ENCODE measurements around the gene PLA2G12A. TPM values are rescaled to one million over a fixed set of nuclear protein-coding genes. Genes with fewer than 3 reads are reported as not detected.

The PLA2G12A gene
- total and polyA plus RNA-seq, 4 donors = 24.2 to 36.0 (median 31.3) TPM

GRCh38 chr4:109676886-109677285 is 53.0 kb downstream of the PLA2G12A start:
- Histone ChIP-seq H3K27me3 (ENCODE audit: control insufficient read depth in 3 of 3, insufficient read depth in 3 of 3, low read length in 2 of 3) (no peaks in the 10 kb centered on the region), H3K4me1 (ENCODE audit: control insufficient read depth in 5 of 5, insufficient read depth in 5 of 5, low read length in 5 of 5) (no peaks in the 10 kb centered on the region), H3K27ac (ENCODE audit: low read depth in 1 of 2, low read length in 1 of 2) (no peak overlapping the region), H3K9ac (ENCODE audit: insufficient read depth in 1 of 2, low read length in 2 of 2) (no peak overlapping the region), H3K36me3 (ENCODE audit: control insufficient read depth in 4 of 4, insufficient read depth in 4 of 4, low read length in 4 of 4) (no peaks in the 10 kb centered on the region), H3K9me3 (ENCODE audit: control insufficient read depth in 4 of 4, insufficient read depth in 3 of 4, low read length in 3 of 4) (peaks cover 0 to 3% (median 0%) of the 10 kb centered on the region in 4 donors), H3K4me3 (no peak overlapping the region)
- ATAC-seq (ENCODE audit: insufficient read depth, low FRiP score) (no peak), DNase-seq (no peak)
- TF ChIP-seq CTCF (IDR thresholded peaks at IDR 0.05; ENCODE audit: control extremely low read depth, extremely low read depth) = no peak
- WGBS, 2 donors = 86 to 94% methylated on average over 1 of the region's 1 CpG

- 93 to 96% methylated on average over 1 of the region's 1 CpG for WGBS, 2 donors
- H3K4me1 ChIP-seq (ENCODE audit: control insufficient read depth in 5 of 5, insufficient read depth in 5 of 5, low read length in 5 of 5) = no peaks in the 10 kb centered on the region
- peaks cover 0 to 6% (median 2%) of the 10 kb centered on the region in 4 donors for H3K9me3 ChIP-seq (ENCODE audit: control insufficient read depth in 4 of 4, insufficient read depth in 3 of 4, low read length in 3 of 4)
- no peaks in the 10 kb centered on the region for H3K36me3 ChIP-seq (ENCODE audit: control insufficient read depth in 4 of 4, insufficient read depth in 4 of 4, low read length in 4 of 4)
- H3K27me3 ChIP-seq (ENCODE audit: control insufficient read depth in 3 of 3, insufficient read depth in 3 of 3, low read length in 2 of 3) = no peaks in the 10 kb centered on the region
- H3K27ac ChIP-seq (ENCODE audit: low read depth in 1 of 2, low read length in 1 of 2) = no peak overlapping the region
- H3K4me3 ChIP-seq = no peak overlapping the region
- ATAC-seq (ENCODE audit: insufficient read depth, low FRiP score) = no peak
- no peak for DNase-seq
- H3K9ac ChIP-seq (ENCODE audit: insufficient read depth in 1 of 2, low read length in 2 of 2) = no peak overlapping the region
- TF ChIP-seq CTCF (IDR thresholded peaks at IDR 0.05; ENCODE audit: control extremely low read depth, extremely low read depth) = no peak
Measured at GRCh38 chr4:109675843-109676242, 54.0 kb downstream of the PLA2G12A start.

- H3K9me3 ChIP-seq (ENCODE audit: control insufficient read depth in 4 of 4, insufficient read depth in 3 of 4, low read length in 3 of 4) = peaks cover 0 to 6% (median 2%) of the 10 kb centered on the region in 4 donors
- no peak for ATAC-seq (ENCODE audit: insufficient read depth, low FRiP score)
- no peak overlapping the region for H3K27ac ChIP-seq (ENCODE audit: low read depth in 1 of 2, low read length in 1 of 2)
- no peak for TF ChIP-seq CTCF (IDR thresholded peaks at IDR 0.05; ENCODE audit: control extremely low read depth, extremely low read depth)
- peak in 1 of 3 donors; percentile 7 for DNase-seq
- WGBS, 2 donors = 66 to 83% methylated on average over 3 of the region's 3 CpGs
- H3K36me3 ChIP-seq (ENCODE audit: control insufficient read depth in 4 of 4, insufficient read depth in 4 of 4, low read length in 4 of 4) = no peaks in the 10 kb centered on the region
- no peaks in the 10 kb centered on the region for H3K4me1 ChIP-seq (ENCODE audit: control insufficient read depth in 5 of 5, insufficient read depth in 5 of 5, low read length in 5 of 5)
- no peak overlapping the region for H3K9ac ChIP-seq (ENCODE audit: insufficient read depth in 1 of 2, low read length in 2 of 2)
- no peaks in the 10 kb centered on the region for H3K27me3 ChIP-seq (ENCODE audit: control insufficient read depth in 3 of 3, insufficient read depth in 3 of 3, low read length in 2 of 3)
- H3K4me3 ChIP-seq = no peak overlapping the region
Measured at GRCh38 chr4:109675181-109675580, 54.7 kb downstream of the PLA2G12A start.

GRCh38 chr4:109673303-109673702 is 56.6 kb downstream of the PLA2G12A start:
- no peak overlapping the region for H3K9ac ChIP-seq (ENCODE audit: insufficient read depth in 1 of 2, low read length in 2 of 2)
- H3K9me3 ChIP-seq (ENCODE audit: control insufficient read depth in 4 of 4, insufficient read depth in 3 of 4, low read length in 3 of 4) = peaks cover 0 to 6% (median 0%) of the 10 kb centered on the region in 4 donors
- no peak overlapping the region for H3K4me3 ChIP-seq
- no peaks in the 10 kb centered on the region for H3K27me3 ChIP-seq (ENCODE audit: control insufficient read depth in 3 of 3, insufficient read depth in 3 of 3, low read length in 2 of 3)
- ATAC-seq (ENCODE audit: insufficient read depth, low FRiP score) (no peak), DNase-seq (no peak)
- no peaks in the 10 kb centered on the region for H3K36me3 ChIP-seq (ENCODE audit: control insufficient read depth in 4 of 4, insufficient read depth in 4 of 4, low read length in 4 of 4)
- H3K4me1 ChIP-seq (ENCODE audit: control insufficient read depth in 5 of 5, insufficient read depth in 5 of 5, low read length in 5 of 5) = no peaks in the 10 kb centered on the region
- H3K27ac ChIP-seq (ENCODE audit: low read depth in 1 of 2, low read length in 1 of 2) = no peak overlapping the region
- WGBS, 2 donors = 95 to 97% methylated on average over 1 of the region's 1 CpG
- no peak for TF ChIP-seq CTCF (IDR thresholded peaks at IDR 0.05; ENCODE audit: control extremely low read depth, extremely low read depth)
